GM19099 (cell line): Measurements from ENCODE around the gene BPIFB6.

Source experiments
- POLR2A ChIP-seq: IDR thresholded peaks from 3 replicates; pipeline ENCODE4 v1.6.1; 2011; ENCODE audit warnings: low read depth; ENCODE audit not compliant: insufficient read length; ENCODE audit errors: extremely low read depth

Gene BPIFB6

DNA sequence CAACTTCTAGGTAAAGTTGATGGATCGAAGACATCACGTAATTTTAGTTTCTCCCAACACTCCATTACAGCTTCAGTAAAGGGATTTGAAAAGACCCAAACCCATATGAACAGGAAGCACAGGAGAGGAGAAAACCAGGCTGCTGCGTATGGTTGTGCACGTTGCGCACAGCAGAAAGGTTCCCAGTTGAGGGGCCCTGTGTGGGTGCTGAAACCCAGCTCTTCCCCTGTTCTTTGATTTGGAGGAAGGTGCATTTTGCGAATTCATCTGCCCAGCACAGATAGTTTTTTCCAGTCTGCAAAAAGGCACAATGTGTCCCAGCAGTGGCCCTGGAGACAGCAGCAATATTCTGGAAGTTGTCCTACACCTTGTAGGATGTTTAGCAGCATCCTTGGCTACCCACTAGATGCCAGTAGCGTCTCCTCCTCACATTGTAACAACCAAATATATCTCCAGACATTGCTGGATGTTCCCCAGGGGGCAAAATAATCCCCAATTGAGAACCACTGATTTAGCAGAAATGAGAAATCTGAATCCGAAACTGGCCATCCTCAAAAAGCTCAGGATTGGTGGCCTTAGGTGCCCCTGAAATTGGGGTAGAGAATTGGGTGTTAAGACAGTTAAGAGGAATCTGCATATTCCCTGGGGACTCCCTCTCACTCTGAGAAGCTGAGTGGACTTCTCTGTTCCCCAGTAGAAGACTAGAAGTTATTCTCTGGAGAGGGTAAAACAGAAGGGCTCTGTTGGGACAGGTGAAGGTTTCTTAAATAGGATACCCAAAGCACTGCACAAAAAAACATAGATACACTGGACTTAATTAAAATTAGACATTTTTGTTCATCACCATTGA is 39.4 kb upstream of the BPIFB6 start:
- TF ChIP-seq POLR2A: no peak

DNA sequence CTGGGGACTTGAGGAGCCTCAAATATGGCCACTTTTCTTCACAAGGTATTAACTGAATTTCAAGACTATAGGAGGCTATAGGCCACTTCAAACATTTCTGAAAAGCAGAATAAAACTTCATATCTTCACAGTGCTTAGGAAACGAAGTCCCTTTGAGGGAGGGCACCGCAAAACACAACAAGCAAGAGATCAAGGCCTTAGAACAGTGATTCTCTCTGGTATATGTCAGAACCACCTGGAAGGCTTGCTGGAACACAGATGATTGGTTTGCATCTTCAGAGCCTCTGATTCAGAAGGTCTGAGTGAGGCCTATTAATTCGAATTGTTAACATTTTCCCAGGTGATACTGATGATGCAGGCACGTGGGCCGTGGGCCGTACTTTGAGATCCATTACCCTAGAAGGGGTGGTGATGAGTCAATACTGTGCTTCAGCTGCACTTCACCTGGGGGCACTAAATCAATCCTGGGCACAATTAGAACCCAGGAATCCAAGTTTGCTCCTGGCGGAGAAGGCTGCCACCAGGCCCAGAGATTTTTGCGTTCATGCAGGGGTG is 37.9 kb upstream of the BPIFB6 start:
- no peak for TF ChIP-seq POLR2A

GRCh38 chr20:32995802-32996201 is 35.6 kb upstream of the BPIFB6 start:
- no peak for TF ChIP-seq POLR2A

GRCh38 chr20:32997431-32997830 is 34.0 kb upstream of the BPIFB6 start:
- TF ChIP-seq POLR2A: no peak

GRCh38 chr20:32999603-33000250 is 31.7 kb upstream of the BPIFB6 start:
- no peak for TF ChIP-seq POLR2A

DNA sequence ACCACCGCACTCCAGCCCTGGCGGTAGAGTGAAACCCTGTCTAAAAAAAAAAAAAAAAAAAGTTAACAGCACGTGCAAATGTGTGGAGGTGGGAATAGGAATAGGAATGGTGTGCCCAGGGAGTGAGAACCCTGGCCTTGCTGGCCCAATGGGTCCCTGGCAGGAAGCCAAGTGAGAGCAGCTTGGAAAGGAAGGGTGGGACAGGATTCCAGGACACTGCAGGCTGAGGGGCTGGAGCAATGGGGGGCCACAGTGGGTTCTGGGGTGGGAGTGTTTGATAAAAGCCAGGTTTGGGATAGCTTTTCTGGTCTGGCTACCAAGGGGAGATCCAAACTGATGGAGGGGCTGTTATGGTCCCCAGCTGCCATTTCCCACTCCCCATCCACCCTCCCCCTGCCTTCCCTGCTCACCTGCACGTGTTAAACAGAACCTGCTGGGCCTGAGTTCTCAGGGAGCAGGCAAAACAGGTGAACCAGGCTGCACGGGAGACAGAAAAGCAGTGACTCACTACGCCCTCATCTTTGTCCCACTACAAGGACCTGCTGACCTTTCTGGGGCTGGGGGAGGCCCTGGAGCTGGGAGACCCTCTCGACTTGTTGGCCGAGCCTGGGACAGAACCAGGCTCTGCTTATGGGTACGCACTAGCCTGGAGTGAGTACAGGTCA is 30.5 kb upstream of the BPIFB6 start:
- TF ChIP-seq POLR2A: no peak

DNA sequence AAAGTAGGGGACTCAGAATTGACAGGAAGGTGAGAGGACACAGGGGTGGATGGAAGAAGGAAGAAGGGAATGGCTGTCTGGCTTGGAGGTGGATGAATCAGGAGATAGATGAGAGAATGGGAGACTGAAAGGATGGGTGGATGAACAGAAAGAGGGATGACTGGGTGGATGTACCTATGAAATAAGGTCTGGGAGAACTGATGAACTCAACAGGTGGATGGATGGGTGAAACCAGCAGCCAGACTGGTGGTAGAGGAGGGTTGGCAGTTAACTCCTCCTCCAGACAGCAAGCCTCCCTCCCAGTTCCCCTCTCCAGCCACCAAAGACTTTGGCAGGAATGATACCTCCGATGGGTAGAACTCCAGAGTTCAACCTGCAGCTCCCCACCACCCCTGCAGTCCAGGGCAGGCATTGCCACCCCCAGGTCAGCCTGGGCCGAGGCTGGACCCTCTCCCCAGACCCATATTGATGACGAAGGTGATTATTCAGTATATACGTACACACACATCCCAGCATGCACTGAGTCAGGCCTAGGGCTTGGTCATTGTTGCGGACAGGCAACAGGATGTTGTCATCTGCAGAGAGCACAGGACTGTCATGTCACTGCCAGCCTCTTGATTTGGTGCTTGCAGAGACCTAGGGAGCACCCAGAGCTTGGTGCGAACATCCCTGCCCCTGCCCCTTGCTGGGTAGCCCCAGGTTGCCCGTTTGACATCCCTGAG is 29.2 kb upstream of the BPIFB6 start:
- no peak for TF ChIP-seq POLR2A

GRCh38 chr20:33004141-33004751 is 27.2 kb upstream of the BPIFB6 start, which contains the start of gene SUN5:
SUN5 (minus strand) TSS chr20:33004433; CDS start chr20:33004340, 93 bp downstream.
- no peak for TF ChIP-seq POLR2A

GRCh38 chr20:33005132-33005566 is 26.3 kb upstream of the BPIFB6 start:
- no peak for TF ChIP-seq POLR2A

GRCh38 chr20:33005908-33006775 is 25.3 kb upstream of the BPIFB6 start:
- TF ChIP-seq POLR2A: no peak

DNA sequence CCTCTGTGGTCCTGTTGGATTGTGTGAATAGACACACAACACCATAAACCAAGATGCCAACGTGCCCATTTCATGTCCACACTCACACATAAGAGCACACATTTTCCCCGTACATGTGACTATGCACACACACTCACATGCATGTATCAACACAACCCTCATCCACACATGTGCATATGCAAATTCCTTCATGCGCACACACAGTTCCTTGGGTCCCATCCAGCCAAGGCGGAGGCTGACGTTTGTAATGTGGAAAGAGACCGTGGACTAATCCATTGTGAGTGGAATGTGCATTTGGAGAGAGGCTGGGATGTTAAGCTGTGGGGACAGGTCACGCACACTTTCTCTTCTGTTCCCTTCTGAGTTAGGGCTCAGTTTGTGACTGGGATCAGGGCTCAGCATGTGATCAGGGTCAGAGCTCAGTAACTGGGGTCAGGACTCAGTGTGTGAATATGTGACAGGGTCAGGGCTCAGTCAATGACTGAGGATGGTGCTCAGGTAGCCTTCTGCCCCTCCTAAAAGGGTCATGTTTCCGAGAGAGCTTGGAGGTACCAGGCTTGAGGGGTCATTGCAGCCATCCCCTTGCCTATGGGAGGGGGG is 24.6 kb upstream of the BPIFB6 start:
- TF ChIP-seq POLR2A: no peak

- TF ChIP-seq POLR2A: no peak
These were observed 23.8 kb upstream of the BPIFB6 start, which contains the start of gene BPIFB2 for GRCh38 chr20:33007376-33008335. BPIFB2 (plus strand) TSS chr20:33007704; CDS start chr20:33008575, 871 bp downstream.
